Esophagus mucosa (tissue), 1 donor: ENCODE data around the gene ANKK1. TPM values are rescaled to one million over a fixed set of nuclear protein-coding genes. Genes with fewer than 3 reads are reported as not detected.

ENCODE experiments used
- ATAC-seq: fragments of 200-7000 bp; cut with Tn5 transposase; one replicate; pipeline ENCODE4 v1.9.1; 2020
- total RNA-seq: library from RNA; stranded (reverse); gene quantifications from one replicate; pipeline ENCODE4 v1.2.4, GENCODE V29; 2023
- donor health status: DM: yes; HTN: yes; CAD: no.

Gene ANKK1
- 0.72 TPM for total RNA-seq

- ATAC-seq = no peak
Measured at GRCh38 chr11:113387605-113388211, at the start of gene ANKK1. Gene ANKK1 (plus strand): TSS chr11:113387779. CDS start chr11:113387885, 106 bp downstream.

- no peak for ATAC-seq
Measured at GRCh38 chr11:113338730-113339129, 48.8 kb upstream of the ANKK1 start.

GRCh38 chr11:113339929-113340589 lies 47.5 kb upstream of the ANKK1 start:
- ATAC-seq = no peak

GRCh38 chr11:113341388-113342165 lies 46.0 kb upstream of the ANKK1 start:
- ATAC-seq = peak; percentile 52

- peak; percentile 67 for ATAC-seq
Measured at GRCh38 chr11:113345978-113346377, 41.6 kb upstream of the ANKK1 start.

GRCh38 chr11:113349528-113349927 lies 38.1 kb upstream of the ANKK1 start:
- ATAC-seq = no peak

- ATAC-seq = no peak
Measured at GRCh38 chr11:113350336-113351067, 37.1 kb upstream of the ANKK1 start.

- no peak for ATAC-seq
Measured at GRCh38 chr11:113351068-113351450, 36.5 kb upstream of the ANKK1 start.

- ATAC-seq = no peak
Measured at GRCh38 chr11:113351480-113351879, 36.1 kb upstream of the ANKK1 start.

GRCh38 chr11:113356203-113356602 lies 31.4 kb upstream of the ANKK1 start:
- no peak for ATAC-seq

GRCh38 chr11:113363406-113363805 lies 24.2 kb upstream of the ANKK1 start:
- peak; percentile 31 for ATAC-seq

- no peak for ATAC-seq
Measured at GRCh38 chr11:113363996-113364641, 23.5 kb upstream of the ANKK1 start.

GRCh38 chr11:113365895-113366294 lies 21.7 kb upstream of the ANKK1 start:
- ATAC-seq = no peak

GRCh38 chr11:113369411-113369810 lies 18.2 kb upstream of the ANKK1 start:
- no peak for ATAC-seq

- no peak for ATAC-seq
Measured at GRCh38 chr11:113370634-113371033, 16.9 kb upstream of the ANKK1 start.

GRCh38 chr11:113372309-113372708 lies 15.3 kb upstream of the ANKK1 start:
- no peak for ATAC-seq

- peak; percentile 92 for ATAC-seq
Measured at GRCh38 chr11:113373306-113373705, 14.3 kb upstream of the ANKK1 start.

- ATAC-seq = no peak
Measured at GRCh38 chr11:113373981-113374560, 13.5 kb upstream of the ANKK1 start.

GRCh38 chr11:113375402-113375801 lies 12.2 kb upstream of the ANKK1 start:
- ATAC-seq = no peak

- no peak for ATAC-seq
Measured at GRCh38 chr11:113376156-113376555, 11.4 kb upstream of the ANKK1 start.

GRCh38 chr11:113377681-113378412 lies 9.7 kb upstream of the ANKK1 start:
- peak; percentile 21 for ATAC-seq
